Nephron (organoid): ENCODE results near the gene FAM83B.
A peak's percentile ranks its signal among the peaks of the same experiment; 100 is the strongest.

Source experiments
- H3K27ac Mint-ChIP-seq, 3 experiments: 2 replicates each; pipeline ENCODE4 v1.8.0; 2020; ENCODE audit warnings: mixed read lengths in 3 of 3, mild to moderate bottlenecking in 2 of 3, moderate library complexity in 1 of 3
- H3K27me3 Mint-ChIP-seq: 2 replicates; pipeline ENCODE4 v1.8.0; 2021; ENCODE audit warnings: low read depth, mild to moderate bottlenecking, moderate library complexity, mixed read lengths
- H3K36me3 Mint-ChIP-seq: 2 replicates; pipeline ENCODE4 v1.8.0; 2020; ENCODE audit warnings: low read depth, mixed read lengths
- H3K4me1 Mint-ChIP-seq: 2 replicates; pipeline ENCODE4 v1.8.0; 2020; ENCODE audit warnings: mixed read lengths
- H3K4me3 Mint-ChIP-seq, 3 experiments: 2 replicates each; pipeline ENCODE4 v1.8.0; 2020; ENCODE audit warnings: mild to moderate bottlenecking in 3 of 3, mixed read lengths in 3 of 3, moderate library complexity in 2 of 3
- H3K9me3 Mint-ChIP-seq: 2 replicates; pipeline ENCODE4 v1.8.0; 2020; ENCODE audit warnings: mixed read lengths
- TF ChIP-seq, protein P1 (sequence below), 3 experiments: fragments of 200-600 bp; sonication (generic); IDR thresholded peaks; one replicate each; pipeline ENCODE4 v1.5.0; 2021; ENCODE audit warnings: antibody characterized with exemption in 3 of 3; ENCODE audit not compliant: unreplicated experiment in 3 of 3

The FAM83B gene

DNA sequence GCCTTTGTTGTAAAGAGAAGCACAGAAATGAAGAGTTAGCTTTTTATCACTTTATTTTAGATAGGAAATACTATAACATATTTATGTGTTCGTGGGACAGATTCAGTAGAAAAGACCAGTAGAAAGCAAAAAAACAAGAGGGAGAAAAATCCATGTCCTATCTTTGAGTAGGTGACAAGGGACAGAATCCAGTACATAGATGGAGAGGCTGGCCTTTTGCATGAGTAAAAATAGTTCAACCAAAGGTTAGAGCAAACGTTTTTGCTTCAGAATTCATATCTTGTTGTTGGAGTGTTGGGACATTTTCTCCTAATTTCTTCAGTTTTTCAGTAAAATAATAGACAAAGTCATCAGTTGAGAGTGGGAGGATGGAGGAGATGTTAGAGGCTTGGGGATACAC is 19.6 kb upstream of the FAM83B start:
- Mint-ChIP-seq H3K9me3 (no peaks in the 10 kb centered on the region), H3K36me3 (no peaks in the 10 kb centered on the region), H3K27ac (no peak overlapping the region), H3K4me1 (no peaks in the 10 kb centered on the region), H3K4me3 (no peak overlapping the region), H3K27me3 (no peaks in the 10 kb centered on the region)
- TF ChIP-seq, protein P1, sequence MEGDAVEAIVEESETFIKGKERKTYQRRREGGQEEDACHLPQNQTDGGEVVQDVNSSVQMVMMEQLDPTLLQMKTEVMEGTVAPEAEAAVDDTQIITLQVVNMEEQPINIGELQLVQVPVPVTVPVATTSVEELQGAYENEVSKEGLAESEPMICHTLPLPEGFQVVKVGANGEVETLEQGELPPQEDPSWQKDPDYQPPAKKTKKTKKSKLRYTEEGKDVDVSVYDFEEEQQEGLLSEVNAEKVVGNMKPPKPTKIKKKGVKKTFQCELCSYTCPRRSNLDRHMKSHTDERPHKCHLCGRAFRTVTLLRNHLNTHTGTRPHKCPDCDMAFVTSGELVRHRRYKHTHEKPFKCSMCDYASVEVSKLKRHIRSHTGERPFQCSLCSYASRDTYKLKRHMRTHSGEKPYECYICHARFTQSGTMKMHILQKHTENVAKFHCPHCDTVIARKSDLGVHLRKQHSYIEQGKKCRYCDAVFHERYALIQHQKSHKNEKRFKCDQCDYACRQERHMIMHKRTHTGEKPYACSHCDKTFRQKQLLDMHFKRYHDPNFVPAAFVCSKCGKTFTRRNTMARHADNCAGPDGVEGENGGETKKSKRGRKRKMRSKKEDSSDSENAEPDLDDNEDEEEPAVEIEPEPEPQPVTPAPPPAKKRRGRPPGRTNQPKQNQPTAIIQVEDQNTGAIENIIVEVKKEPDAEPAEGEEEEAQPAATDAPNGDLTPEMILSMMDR (IDR thresholded peaks at IDR 0.05; ENCODE audit: unreplicated experiment in 3 of 3) = no peak

DNA sequence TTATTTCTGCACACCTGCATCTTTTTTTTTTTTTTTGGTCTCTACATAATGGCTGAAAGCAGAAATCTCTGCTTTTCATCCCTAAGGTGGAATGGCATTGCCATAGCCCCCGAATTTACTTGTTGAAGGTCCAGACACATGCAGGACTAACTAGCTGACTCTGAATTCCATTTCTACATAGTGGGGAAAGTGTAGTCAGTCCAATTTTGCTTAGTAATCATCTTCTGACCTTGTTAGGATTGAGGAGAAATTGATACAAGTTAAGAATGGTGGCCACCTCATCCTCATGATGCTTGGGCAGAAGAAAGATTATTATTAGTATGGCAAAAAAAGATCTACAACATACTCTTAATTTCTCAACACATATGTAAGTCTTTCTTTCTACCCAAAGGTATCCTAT is 16.4 kb upstream of the FAM83B start:
- H3K9me3 Mint-ChIP-seq = no peaks in the 10 kb centered on the region
- no peaks in the 10 kb centered on the region for H3K4me1 Mint-ChIP-seq
- H3K27me3 Mint-ChIP-seq = no peaks in the 10 kb centered on the region

DNA sequence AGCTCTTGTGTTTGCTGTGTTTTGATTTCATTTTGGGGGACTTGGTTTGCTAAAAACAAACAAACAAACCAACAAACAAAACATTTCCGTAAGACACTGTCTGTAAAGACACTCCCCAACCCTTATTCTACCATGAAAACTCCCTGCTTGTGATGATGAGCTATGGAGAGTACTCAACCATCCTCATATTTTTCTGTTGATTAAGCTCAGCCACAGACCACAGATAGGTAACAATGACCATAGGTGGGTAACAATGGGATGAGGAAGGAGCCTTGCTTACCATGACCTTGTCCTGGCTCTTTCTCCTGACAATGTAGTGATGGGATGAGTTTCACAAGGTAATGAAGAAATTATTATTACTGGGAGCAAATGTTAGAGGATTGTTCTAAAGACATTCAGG is 11.4 kb upstream of the FAM83B start:
- no peaks in the 10 kb centered on the region for H3K36me3 Mint-ChIP-seq
- no peak overlapping the region for H3K27ac Mint-ChIP-seq
- H3K27me3 Mint-ChIP-seq = no peaks in the 10 kb centered on the region
- peaks cover 3% of the 10 kb centered on the region for H3K9me3 Mint-ChIP-seq
- TF ChIP-seq, protein P1 (IDR thresholded peaks at IDR 0.05; ENCODE audit: unreplicated experiment in 3 of 3) = no peak
- H3K4me3 Mint-ChIP-seq = no peak overlapping the region
- no peaks in the 10 kb centered on the region for H3K4me1 Mint-ChIP-seq

More for the DNA sequence above, 16.4 kb upstream of the FAM83B start:
- TF ChIP-seq, protein P1 (IDR thresholded peaks at IDR 0.05; ENCODE audit: unreplicated experiment in 3 of 3) = no peak
- H3K4me3 Mint-ChIP-seq = no peak overlapping the region
- no peak overlapping the region for H3K27ac Mint-ChIP-seq
- no peaks in the 10 kb centered on the region for H3K36me3 Mint-ChIP-seq

DNA sequence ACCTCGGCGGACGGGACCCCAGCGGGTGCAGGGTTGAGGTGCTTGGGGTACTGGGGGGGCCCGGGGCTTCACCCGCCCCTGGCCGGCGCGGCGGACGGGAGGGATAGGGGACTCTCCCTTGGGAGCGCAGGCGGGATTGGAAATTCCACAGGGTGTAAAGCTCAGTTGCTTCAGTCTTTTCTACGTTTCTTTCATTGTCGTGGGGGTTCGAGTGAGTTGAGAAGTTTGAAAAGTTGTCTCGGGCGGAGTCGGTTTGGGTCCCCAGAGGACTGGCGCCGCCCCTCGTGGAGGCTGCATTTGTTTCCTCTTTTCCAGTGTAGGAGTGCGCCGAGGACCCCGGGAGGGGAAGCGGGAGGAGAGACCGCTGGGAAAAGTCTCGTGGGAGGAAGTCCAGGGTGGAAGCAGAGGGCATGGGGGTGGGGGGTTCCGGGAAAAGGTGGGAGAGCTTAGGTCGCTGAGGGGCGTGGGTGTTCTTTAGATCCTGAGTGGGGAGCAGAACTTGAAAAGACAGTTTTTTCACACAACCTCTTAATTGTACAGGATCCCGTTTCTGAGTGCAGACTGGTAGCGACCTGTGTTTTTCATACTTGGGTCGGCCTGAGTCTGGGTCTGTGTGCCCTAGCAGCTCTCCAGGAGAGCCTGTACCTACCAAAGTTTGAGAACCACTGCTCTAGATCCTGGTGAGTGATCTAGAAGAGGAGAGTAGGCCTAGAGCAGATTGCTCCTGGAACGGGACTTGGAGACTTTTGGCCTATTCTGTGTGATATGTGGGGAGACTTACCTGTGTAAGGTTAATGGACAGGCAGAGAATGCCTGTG is 495 bp downstream of the FAM83B start:
- TF ChIP-seq, protein P1 (IDR thresholded peaks at IDR 0.05; ENCODE audit: unreplicated experiment in 3 of 3) = no peak
- Mint-ChIP-seq H3K4me1 (peaks cover 9% of the 10 kb centered on the region), H3K36me3 (no peaks in the 10 kb centered on the region), H3K9me3 (no peaks in the 10 kb centered on the region), H3K4me3 (peak overlapping the region; percentile 90 to 91 (median 91)), H3K27me3 (peaks cover 49% of the 10 kb centered on the region), H3K27ac (peak overlapping the region; percentile 79 to 94 (median 91))

DNA sequence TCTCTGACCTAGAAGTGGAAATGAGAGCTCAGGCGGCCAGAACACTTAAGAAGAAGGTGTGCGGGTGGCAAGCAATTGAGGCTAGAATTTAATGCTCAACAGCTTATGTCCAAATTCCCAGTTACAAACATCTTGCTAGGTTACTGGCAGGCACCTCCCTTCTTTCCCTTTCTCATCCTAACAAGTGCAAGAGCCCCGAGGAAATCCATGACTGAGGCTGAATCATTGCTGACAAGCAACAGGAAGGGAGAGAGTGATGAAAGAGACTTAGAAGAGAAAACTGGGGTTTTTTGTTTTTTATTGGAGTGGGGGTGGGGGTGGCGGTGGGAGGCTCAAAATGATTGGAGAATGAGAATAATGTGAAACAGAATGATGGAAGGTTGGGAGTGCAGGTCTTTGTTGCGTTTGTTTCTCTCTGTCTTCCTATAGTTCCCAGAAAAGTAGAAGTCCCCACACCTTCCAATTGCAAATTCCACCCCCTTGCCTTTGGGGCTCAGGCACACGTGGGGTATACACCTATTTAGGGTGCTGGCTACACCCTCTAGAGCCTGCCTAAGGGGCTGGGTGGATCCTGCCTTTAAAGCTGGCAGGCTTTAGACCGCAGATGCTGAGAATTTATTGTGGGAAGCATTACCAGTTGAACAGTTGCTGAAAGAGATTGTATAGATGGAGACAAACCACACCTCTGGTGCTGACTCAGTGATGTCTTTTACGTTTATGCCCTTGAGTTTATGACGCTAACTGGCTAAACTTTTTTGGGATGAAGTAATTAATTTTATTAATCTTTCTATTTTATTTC is 1.4 kb downstream of the FAM83B start:
- TF ChIP-seq, protein P1 (IDR thresholded peaks at IDR 0.05; ENCODE audit: unreplicated experiment in 3 of 3) = no peak
- Mint-ChIP-seq H3K9me3 (peaks cover 4% of the 10 kb centered on the region), H3K27ac (peak overlapping the region; percentile 79 to 94 (median 91)), H3K27me3 (peaks cover 49% of the 10 kb centered on the region), H3K4me1 (peaks cover 9% of the 10 kb centered on the region), H3K36me3 (peaks cover 6% of the 10 kb centered on the region), H3K4me3 (peak overlapping the region; percentile 90 to 91 (median 91))
